HG03342 (cell line): Measurements from ENCODE around the gene C8B.

Experiments
- ATAC-seq: cut with Tn5 transposase; IDR thresholded peaks from one replicate; pipeline ENCODE4 v1.9.1; 2021; ENCODE audit warnings: mild to moderate bottlenecking, moderate library complexity; ENCODE audit not compliant: unreplicated experiment

Gene C8B

DNA sequence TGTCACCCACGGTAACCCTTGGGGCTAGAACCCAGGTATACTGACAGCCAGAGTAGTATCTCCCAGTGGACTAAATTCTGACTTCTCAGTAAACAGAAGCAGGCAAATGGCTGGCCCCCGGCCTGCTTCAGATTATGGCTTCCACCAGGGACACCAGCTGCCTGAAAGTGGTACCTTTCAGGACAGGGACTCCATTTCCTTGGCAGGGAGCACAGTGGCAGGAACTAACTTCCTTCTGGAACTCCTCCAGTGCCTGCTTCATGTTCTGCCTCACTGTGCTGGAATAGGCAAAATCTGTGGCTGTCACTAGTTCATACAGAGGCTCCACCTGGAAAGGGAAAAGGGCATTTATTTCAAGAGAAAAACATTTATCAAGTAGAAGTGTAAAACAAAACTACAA lies 32.7 kb downstream of the C8B start:
- no peak for ATAC-seq

DNA sequence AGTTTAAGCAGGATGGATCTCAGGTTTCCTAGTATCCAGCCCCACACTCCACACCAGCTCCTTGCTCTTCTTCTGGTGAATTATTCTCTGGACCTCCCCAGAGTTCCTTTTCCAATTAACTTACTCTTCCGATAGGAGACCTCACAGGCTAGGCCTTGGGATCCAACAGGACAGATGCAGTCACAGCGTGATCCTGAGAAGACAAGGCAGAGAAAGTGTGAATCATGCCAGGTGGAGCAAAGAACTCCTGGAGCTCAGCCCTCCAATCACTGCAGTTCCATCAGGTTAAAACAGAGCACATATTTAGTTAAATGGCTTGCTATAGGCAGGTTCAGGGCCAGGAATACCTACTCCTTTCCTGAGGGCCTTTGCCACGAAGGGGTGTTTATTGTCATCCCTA lies 34.1 kb downstream of the C8B start:
- ATAC-seq: no peak

DNA sequence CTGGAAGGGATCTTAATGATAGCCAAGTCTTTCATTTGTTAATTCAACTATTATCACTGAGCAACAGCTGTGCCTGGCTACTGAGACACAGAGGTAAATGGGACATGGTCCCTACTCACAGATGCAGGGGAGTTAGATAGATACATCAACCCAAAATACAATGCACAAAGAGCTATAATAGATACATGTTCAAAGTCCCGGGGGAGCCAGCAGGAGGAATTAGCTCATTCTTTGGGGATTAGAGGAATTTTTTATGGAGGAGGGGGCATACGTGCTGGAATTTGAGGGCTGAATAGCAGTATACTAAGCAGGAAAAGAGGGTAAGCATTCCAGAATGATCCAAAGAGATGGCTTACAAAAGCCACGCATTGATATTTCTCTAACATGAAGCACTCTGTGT lies 34.6 kb downstream of the C8B start:
- ATAC-seq: no peak

DNA sequence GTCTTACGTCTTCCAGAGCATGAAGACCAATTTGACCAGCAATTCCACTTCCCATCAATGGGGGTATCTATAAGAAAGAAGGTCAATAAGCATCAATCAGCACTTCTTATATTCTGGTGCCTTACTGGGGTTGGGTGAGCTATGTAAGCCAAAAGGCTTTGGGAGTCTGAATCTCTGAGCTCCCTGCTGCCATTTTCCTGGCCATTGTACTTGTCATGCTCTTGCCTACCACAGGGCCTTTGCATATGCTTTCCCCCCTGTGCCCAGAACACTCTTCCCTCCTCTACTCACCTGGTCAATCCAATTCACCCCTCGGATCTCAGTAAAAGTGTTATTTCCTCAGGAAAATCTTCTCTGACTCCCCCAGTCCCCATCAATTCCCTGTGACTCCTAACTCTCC lies 36.3 kb downstream of the C8B start:
- no peak for ATAC-seq

DNA sequence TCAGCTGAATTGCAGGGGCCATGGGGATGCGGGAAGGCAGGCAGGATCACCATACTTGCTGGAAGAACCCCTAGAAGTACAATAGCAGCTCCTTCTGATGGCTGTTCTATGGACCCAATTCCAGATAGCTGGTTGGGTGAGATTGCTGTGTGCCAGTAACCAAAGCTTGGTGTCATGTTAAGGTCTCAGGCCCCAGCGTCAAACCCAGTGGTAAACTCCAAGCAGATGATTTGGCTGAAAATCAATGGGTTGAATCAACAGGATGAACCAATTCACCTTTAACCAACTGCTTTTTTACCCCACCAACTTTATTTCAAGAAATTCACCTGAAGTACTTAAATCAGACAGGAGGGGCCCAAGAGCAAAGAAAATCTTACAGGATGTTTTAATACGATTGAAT lies 37.8 kb downstream of the C8B start:
- ATAC-seq: no peak

DNA sequence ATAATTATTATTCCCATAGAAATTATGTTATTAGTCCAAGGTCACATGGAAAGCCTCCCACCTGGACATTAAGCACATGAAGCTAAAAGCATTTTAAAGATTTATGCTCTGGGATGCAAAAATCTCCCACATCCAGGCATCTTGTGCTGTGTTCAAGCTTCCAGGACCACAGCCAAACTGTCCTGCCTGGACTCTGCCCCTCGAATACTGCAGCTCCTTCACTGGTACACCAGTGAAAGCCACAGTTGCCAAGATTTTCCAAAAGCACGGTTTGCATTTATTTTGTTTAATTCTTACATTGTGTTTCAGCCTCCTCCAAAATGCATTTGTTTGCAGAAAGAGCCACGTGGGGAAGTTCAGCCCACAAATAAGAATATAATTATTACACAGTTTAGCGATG lies 38.6 kb downstream of the C8B start:
- no peak for ATAC-seq

DNA sequence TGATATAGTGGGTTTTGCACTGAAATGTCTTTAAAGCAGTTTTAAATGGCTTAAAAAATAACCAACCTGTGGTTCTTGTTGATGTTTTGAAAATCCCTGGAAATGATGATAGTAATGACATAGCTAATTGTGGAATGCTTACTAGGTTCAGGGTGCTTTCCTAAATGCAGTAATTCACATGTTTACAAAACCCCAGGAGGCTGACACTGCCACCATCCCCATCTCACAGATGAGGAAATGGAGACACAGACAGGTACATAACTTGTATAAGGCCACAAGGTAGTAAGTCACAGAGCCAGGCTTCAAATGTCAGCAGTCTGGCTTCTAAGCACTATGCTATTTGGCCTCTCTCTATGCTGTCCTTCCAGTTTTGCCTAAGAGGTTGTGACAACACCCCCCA lies 40.6 kb downstream of the C8B start:
- no peak for ATAC-seq

DNA sequence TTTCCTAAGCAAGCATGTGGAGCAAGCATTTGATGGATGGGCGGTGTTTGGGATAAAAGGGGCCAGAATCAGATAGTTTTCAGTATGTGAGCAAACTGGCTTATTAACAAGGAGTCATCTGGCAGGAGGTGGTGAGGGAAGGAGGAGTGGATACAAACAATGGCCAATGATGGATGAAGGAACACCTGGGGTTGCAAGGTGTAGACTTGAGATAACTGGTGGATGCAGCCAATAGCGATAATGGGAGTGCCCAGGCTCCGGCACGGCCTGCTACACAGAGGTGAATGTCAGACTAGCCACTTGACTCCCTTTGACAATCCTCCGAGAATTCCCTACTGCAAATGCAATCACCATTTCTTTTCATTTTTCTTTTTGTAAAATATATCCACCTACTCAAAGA lies 41.7 kb downstream of the C8B start:
- ATAC-seq: no peak

DNA sequence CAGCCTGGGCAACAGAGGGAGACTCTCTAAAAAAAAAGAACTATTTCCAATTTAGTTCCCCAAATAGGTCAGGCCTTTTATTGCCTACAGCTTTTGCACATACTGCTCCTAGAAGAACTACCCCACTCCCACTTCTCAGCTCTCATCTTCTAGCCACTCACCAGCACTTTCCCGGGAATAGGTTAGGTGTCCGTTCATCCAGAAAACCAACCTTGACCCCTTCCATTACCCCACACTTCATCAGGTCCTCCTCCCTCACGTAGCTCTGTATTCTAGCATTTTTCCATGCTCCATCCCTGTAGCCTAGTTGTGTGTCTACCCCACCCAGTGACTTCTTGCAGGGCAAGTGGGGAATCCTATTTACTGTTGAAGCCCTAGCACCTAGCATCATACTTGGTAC lies 42.6 kb downstream of the C8B start:
- no peak for ATAC-seq

DNA sequence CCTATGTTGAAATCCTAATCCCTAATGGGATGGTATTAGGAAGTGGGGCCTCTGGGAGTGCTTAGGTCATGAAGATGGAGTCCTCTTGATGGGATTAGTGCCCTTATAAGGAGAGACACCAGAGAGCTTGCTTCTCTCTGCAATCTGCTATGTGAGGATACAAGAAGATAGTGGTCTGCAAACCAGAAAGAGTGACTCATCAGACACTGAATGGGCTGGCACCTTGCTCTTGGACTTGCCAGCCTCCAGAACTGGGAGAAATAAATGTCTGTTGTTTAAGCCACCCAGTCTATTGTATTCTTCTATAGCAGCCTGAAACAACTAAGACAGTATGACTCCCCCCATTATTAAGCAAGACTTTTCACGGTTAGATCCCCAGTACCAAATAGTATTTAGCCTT lies 43.3 kb downstream of the C8B start:
- no peak for ATAC-seq

DNA sequence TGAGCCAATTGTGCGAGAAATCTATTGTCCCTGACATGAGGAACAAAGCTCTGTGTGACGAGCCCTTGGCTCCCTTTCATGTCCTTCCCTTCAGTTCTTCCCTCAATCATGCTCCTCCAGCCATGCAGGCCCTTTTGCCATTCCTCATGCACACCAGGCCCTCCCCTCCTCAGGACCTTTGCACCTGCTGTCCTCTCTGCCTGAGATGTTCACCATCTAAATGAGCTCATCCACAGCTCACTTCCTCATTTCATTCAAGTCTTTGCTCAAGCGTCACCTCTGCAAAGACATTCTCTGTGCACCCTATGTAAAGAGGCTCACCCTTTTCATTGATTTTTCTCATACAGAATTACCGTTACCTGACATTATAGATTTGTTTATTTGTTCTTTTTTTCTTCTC lies 43.7 kb downstream of the C8B start:
- ATAC-seq: no peak

DNA sequence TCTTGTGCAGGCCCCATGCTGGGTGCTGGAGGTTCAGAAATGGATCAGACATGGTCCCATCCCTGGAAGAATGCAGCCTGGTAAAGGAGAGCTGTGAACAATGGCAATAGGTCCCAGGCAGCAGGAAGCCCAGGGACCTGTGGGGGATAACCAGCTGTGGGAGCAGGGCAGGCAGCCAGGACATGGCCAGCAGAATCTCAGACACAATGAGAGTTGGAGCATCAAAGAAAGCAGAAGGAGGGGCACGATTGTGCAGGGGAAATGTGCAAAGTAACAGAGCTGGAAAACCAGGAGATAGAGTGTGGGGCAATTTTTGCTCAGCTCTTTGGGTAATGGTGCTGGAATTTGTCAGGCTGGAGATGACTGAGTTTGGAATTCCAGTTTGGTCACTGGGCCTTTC lies 44.3 kb downstream of the C8B start:
- ATAC-seq: no peak

DNA sequence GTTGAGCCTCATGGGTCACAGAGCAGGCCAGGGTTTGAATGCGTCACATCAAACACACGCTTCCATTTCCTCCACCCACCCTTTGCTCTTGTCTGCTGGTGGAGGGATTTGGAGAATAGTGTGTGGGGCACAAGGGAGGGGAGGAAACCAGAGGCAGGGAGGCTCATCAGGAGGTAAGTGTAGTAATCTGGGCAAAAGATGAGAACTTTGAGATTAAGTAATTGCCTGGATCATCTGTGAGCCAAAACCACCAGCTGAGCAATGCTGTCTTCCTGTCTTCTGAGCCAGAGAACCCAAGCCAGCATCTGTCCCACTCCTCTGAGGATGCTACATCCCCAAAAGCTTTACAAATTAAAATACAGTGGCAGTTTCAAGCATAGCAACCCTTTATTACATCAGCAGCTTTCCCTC lies 45.2 kb downstream of the C8B start:
- ATAC-seq: no peak

DNA sequence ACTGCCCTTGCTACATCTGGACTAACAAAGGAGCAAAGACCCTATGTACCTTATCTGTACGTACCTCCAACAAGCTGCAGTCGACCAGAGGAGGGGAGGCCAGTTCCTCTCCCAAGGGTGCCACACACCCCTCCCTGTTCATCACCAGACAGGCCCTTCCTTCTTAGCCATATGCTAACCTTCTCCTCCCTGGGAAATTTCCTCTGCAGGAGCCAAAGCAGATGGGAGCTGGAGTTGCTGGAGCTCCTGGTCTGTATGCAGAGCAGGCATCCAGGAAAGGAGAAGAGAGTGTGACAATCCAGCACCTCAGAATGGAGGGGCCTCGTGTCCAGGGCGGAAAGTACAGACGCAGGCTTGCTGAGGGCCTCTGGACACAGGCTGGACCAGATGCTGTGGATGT lies 48.5 kb downstream of the C8B start:
- no peak for ATAC-seq

DNA sequence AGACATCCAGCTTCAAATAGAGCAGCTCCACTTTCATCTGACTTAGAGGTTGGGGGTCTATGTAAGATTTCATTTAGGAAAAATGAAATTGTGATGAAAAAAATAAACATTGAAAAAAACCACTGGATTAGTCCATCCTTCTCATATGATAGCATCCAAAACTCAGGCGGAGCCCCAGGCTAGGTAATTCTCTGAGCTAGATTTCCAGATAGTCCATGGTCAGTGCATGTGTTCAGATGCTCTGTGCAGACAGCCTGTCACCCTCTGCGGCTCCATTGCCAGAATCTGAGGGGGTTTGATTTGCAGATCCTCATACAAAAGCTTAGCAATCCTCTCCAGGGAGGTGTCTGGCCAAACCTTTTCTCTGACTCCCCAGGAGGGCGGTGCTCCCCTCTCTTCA lies 49.2 kb downstream of the C8B start:
- ATAC-seq: no peak

DNA sequence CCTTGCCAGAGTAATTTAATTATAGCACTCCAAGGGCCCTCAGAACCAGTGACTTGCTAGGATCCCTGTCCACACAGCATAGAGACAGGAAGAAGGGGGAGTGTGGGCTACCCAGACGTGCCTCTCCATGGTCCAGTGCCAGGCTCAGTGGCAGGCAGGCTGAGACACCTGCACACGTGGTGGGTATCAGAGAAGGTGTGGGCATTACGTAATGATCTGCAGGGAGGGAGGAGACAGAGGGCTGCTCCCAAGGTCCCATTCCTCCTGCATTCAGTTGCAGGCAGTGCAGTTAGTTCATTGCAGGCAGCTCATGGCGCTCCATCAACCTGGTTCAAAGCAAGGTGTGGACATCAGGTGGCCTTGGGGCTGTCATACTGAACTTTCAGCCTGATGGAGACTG lies 49.9 kb downstream of the C8B start:
- ATAC-seq: no peak

DNA sequence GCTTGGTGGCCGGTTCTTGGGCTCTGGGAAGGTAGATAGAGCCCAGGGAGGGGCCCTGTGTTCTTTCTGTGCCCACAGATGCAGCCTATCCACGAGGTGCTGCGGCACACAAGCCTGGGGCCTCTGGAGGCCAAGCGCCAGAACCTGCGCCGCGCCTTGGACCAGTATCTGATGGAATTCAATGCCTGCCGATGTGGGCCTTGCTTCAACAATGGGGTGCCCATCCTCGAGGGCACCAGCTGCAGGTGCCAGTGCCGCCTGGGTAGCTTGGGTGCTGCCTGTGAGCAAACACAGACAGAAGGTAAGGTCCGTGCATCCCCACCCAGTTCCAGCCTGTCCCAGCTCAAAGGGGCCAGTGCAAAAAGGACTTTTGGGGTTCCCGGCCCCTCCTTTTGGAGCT lies 53.5 kb downstream of the C8B start:
- ATAC-seq: no peak

DNA sequence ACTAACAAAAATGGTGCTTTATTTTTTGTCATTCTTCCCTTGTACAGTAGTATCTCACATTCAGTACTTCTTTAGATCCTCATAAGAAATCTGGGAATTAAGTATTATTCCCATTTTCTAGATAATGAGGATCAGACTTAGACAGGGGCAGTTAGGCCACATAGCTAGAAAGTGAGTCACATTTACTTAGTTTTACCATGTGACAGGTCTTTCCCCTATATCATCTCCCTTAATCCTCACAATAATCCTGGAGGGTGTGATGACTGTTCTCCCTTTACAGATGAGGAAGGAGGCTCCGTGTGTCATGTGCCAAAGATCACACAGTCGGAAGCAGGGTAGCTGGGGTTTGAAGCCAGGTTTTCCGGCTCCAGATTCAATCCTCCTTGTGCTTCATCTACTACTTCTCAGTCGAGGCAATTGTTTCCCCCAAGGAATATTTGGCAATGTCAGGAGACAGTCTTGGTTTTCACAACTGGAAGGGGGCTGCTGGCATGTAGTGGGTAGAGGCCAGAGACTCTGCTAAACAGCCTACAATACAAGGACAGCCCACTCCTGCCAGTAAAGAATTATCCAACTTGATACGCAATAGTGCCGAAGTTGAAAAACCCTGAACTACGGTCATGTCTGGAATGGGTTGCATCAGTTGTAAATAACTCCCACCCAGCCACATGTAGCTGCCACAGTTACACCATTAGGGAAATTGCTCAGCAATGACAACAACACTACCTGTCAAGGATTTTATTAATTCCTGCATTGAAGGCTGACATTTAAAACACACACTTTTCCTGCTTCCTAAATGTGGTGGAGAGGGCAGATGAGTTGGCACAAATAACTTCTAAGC lies 54.5 kb downstream of the C8B start:
- ATAC-seq: no peak

DNA sequence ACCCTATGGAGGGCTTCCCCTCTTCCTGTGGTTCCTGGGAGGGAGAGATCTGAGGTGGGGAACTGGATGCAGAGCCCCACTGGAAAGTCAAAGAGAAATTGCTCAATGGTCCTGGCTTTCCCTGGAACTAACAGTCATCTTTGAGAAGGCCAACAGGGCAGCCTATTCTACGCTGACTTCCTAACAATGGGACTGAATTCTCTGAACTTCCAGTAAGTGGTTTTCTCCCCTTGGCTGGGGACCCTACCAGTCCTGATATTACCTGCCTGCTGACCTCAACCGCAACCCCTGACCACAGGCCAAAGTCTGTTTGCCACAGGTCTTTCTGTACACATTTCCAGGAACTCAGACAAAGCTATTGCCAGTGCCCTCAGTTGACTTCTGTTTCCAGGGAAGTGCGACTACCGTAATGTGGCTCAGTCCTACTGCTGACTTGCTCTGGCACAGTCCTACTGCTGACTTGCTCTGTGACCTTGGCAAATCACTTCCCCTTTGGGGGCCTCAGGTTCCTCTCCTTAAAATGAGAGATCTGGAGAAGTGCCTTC lies 55.3 kb downstream of the C8B start:
- ATAC-seq: no peak

DNA sequence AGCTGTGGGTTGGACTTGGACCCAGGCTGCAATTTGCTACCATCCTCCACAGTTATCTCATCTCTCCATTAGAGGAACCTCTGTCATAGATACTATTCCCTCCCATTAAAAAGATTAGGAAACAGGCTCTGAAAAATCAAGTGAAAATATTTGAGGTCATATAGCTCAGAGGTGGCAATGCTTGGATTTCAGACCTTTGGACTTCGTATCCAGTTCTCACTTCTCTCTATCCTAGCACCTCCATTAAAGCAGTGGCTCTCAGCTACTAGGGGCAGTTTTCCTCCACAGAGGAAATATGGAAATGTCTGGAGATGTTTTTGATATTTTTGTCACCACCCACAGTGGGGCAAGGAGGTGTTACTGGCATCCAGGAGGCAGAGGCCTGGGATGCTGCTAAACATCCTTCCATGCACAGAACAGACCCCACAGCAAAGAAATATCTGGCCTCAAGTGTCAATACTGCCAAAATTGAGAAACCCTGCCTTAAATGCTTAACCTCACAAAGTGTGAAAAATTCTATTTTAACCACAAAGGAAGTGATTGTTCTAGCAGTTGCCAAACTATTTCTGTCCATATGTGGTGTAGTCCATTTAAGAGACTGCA lies 57.1 kb downstream of the C8B start:
- no peak for ATAC-seq

DNA sequence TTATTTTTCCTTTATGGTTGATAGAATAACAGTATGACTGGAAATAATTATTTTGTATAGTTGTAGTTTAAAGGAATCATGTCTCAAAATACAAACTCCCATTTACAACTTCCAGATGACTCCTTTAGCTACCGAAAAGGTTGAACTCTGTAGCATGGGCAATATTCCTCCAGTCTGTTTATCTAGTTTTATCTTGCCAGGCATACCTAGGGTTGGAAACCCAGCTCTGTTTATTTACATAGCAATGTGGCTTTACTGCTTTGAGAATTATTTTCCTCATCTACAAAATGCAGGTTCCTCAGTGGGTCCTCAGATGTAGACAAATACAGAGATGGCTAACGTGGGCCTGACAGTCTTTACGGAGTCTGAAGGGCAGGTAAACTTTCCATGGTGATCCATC lies 60.1 kb downstream of the C8B start:
- ATAC-seq: no peak

DNA sequence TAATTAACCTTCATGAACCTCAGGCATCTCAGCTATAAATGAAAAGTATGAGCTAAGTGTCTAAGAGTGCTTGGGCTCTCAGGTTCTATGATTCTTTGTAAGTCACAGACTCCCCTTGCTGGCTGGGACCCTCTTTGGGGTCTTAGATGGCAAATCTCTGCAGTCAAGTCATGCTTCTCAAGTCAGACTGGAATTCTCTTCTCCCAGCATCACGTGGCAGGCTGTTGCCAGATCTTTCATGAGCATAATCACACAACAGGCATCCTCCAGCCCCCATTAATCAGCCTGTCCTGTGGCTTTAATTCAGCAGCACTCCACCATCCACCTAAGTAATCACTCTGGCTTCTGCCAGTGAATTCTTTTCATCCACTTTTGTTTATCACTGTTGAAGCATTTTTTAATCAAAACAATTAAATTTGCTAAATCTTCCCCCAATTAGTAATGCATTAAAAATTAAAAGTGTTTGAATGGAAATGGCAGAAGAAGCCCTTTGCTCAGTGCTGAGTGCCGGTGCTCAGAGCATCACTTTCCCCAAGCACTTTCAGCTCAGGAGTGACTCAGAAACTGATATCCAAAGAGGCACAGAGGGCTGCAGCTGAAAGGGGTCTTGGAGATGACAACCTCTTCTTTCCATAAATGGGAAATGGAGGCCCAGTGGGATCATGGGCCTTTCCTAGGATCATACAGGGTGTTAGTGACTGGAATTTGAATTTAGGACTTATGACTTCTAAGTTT lies 61.0 kb downstream of the C8B start:
- no peak for ATAC-seq
